Activated CD8-positive, alpha-beta T cell treated with anti-CD3 and anti-CD28 coated beads for 36 hours (primary cell): ENCODE measurements around the gene GJC2. TPM values are rescaled to one million over a fixed set of nuclear protein-coding genes. Genes with fewer than 3 reads are reported as not detected.

Source experiments
- ATAC-seq: fragments of 200-7000 bp; cut with Tn5 transposase; one replicate; pipeline ENCODE4 v1.10.0; 2021; ENCODE audit warnings: mild to moderate bottlenecking, moderate library complexity
- CTCF ChIA-PET: fragments of 350-600 bp; sonication (Branson Sonifier 250); formaldehyde crosslinking; loops from one replicate; lab custom pipeline; 2021; ENCODE audit warnings: antibody characterized with exemption; lab: Charles Lee
- POLR2A ChIA-PET: fragments of 350-600 bp; sonication (Branson Sonifier 250); formaldehyde crosslinking; loops from one replicate; lab custom pipeline; 2021; ENCODE audit warnings: antibody characterized with exemption; lab: Charles Lee
- DNase-seq: peaks from one replicate; pipeline ENCODE4 v3.0.0-alpha.2; 2020
- H3K27ac Mint-ChIP-seq: one replicate; pipeline ENCODE4 v1.8.0; 2021; ENCODE audit warnings: mild to moderate bottlenecking, mixed read lengths
- H3K27me3 Mint-ChIP-seq: one replicate; pipeline ENCODE4 v1.8.0; 2021; ENCODE audit warnings: mixed read lengths
- H3K36me3 Mint-ChIP-seq: one replicate; pipeline ENCODE4 v1.8.0; 2021; ENCODE audit warnings: low read depth, mixed read lengths
- H3K4me1 Mint-ChIP-seq: one replicate; pipeline ENCODE4 v1.8.0; 2021; ENCODE audit warnings: low read depth, mixed read lengths
- H3K4me3 Mint-ChIP-seq: one replicate; pipeline ENCODE4 v1.8.0; 2021; ENCODE audit warnings: mild to moderate bottlenecking, moderate library complexity, mixed read lengths
- H3K9me3 Mint-ChIP-seq: one replicate; pipeline ENCODE4 v1.8.0; 2021; ENCODE audit warnings: mixed read lengths
- CTCF ChIP-seq: fragments of 200-600 bp; IDR thresholded peaks from one replicate; pipeline ENCODE4 v1.8.0; 2022; ENCODE audit warnings: antibody characterized with exemption, mild to moderate bottlenecking
- intact Hi-C: fragments of 100-400 bp; cut with micrococcal nuclease; formaldehyde crosslinking; loops from one replicate; pipeline ENCODE4 v1.10.0; 2022
- total RNA-seq, 2 experiments: library from RNA; stranded (reverse); gene quantifications; one replicate each; pipeline ENCODE4 v1.2.3, GENCODE V29; 2021

Gene GJC2
- total RNA-seq, 2 experiments from 2014 or later: 3.4 to 3.5 TPM

GRCh38 chr1:228112617-228113016 is 37.1 kb upstream of the GJC2 start:
- ChIA-PET CTCF (interaction anchor here (1.4 to 1.9 kb wide), 2 partner anchors 9 to 18 kb away, joined by 9 read pairs; no protein-coding TSS in a partner anchor), POLR2A (no interaction called here)
- no peaks in the 10 kb centered on the region for H3K36me3 Mint-ChIP-seq
- TF ChIP-seq CTCF: no peak
- H3K4me3 Mint-ChIP-seq: no peak overlapping the region
- H3K27me3 Mint-ChIP-seq: no peaks in the 10 kb centered on the region
- no peak for ATAC-seq
- no peak overlapping the region for H3K27ac Mint-ChIP-seq
- H3K9me3 Mint-ChIP-seq: peaks cover 2% of the 10 kb centered on the region
- peaks cover 23% of the 10 kb centered on the region for H3K4me1 Mint-ChIP-seq
- intact Hi-C loops: no loop called here
- DNase-seq: no peak

- intact Hi-C loops: no loop called here
- DNase-seq: no peak
- POLR2A ChIA-PET: no interaction called here
- Mint-ChIP-seq H3K27me3 (no peaks in the 10 kb centered on the region), H3K9me3 (peaks cover 5% of the 10 kb centered on the region), H3K27ac (no peak overlapping the region), H3K4me1 (peaks cover 11% of the 10 kb centered on the region), H3K4me3 (no peak overlapping the region), H3K36me3 (peaks cover 4% of the 10 kb centered on the region)
- ATAC-seq: no peak
- CTCF ChIA-PET: no interaction called here
- no peak for TF ChIP-seq CTCF
Observed at GRCh38 chr1:228114827-228115226, 34.9 kb upstream of the GJC2 start.

GRCh38 chr1:228117335-228117734 is 32.4 kb upstream of the GJC2 start:
- ATAC-seq (no peak), DNase-seq (no peak)
- peaks cover 4% of the 10 kb centered on the region for H3K36me3 Mint-ChIP-seq
- H3K4me3 Mint-ChIP-seq: no peak overlapping the region
- H3K4me1 Mint-ChIP-seq: peaks cover 4% of the 10 kb centered on the region
- intact Hi-C loops: no loop called here
- CTCF ChIA-PET: no interaction called here
- no peak for TF ChIP-seq CTCF
- H3K27me3 Mint-ChIP-seq: no peaks in the 10 kb centered on the region
- no peak overlapping the region for H3K27ac Mint-ChIP-seq
- POLR2A ChIA-PET: no interaction called here
- peaks cover 5% of the 10 kb centered on the region for H3K9me3 Mint-ChIP-seq

GRCh38 chr1:228118040-228118439 is 31.7 kb upstream of the GJC2 start:
- no peak for TF ChIP-seq CTCF
- POLR2A ChIA-PET: interaction anchor here (1.4 to 2.4 kb wide), 2 partner anchors 8 to 28 kb away, joined by 5 to 8 read pairs; partner anchors contain the start of gene MRPL55
- H3K36me3 Mint-ChIP-seq: peaks cover 4% of the 10 kb centered on the region
- DNase-seq (no peak), ATAC-seq (no peak)
- H3K27ac Mint-ChIP-seq: no peak overlapping the region
- H3K27me3 Mint-ChIP-seq: no peaks in the 10 kb centered on the region
- intact Hi-C loops: no loop called here
- CTCF ChIA-PET: interaction anchor here (1.0 to 5.8 kb wide), 2 partner anchors 8 to 13 kb away, joined by 3 to 51 read pairs; no protein-coding TSS in a partner anchor
- H3K4me3 Mint-ChIP-seq: no peak overlapping the region
- H3K9me3 Mint-ChIP-seq: peaks cover 5% of the 10 kb centered on the region
- H3K4me1 Mint-ChIP-seq: peaks cover 3% of the 10 kb centered on the region

- H3K4me3 Mint-ChIP-seq: peak overlapping the region; percentile 63
- CTCF ChIA-PET: interaction anchor here (1.3 to 5.8 kb wide), 3 partner anchors 8 to 121 kb away, joined by 3 to 51 read pairs (median 9); no protein-coding TSS in a partner anchor
- H3K36me3 Mint-ChIP-seq: peaks cover 4% of the 10 kb centered on the region
- no peaks in the 10 kb centered on the region for H3K27me3 Mint-ChIP-seq
- peaks cover 3% of the 10 kb centered on the region for H3K4me1 Mint-ChIP-seq
- no peak for DNase-seq
- H3K27ac Mint-ChIP-seq: no peak overlapping the region
- POLR2A ChIA-PET: no interaction called here
- no peak for ATAC-seq
- intact Hi-C loops: no loop called here
- H3K9me3 Mint-ChIP-seq: peaks cover 5% of the 10 kb centered on the region
- no peak for TF ChIP-seq CTCF
Observed at GRCh38 chr1:228120351-228120750, 29.4 kb upstream of the GJC2 start.
